H4 (cell line): Measurements from ENCODE around the gene ZNF862. TPM values are rescaled to one million over a fixed set of nuclear protein-coding genes. Genes with fewer than 3 reads are reported as not detected.

Source experiments
- DNase-seq: peaks from one replicate; pipeline ENCODE4 v3.0.0-alpha.2; 2015; ENCODE audit warnings: low spot score
- total RNA-seq: library from RNA; depleted of rRNA; stranded (reverse); fragments of >200 nt; shearing (Covaris generic); gene quantifications from 2 replicates; pipeline ENCODE4 v1.2.3, GENCODE V29; 2014

ZNF862 gene
- total RNA-seq, 1 experiment from 2014 or later: 2.1 TPM

GRCh38 chr7:149811221-149811620 is 27.0 kb upstream of the ZNF862 start:
- DNase-seq: no peak

- DNase-seq: no peak
These were observed 26.2 kb upstream of the ZNF862 start for GRCh38 chr7:149811831-149812490.

- DNase-seq: no peak
These were observed 24.7 kb upstream of the ZNF862 start for GRCh38 chr7:149813254-149814035.

GRCh38 chr7:149814494-149814893 is 23.7 kb upstream of the ZNF862 start:
- DNase-seq: no peak

GRCh38 chr7:149815121-149815520 is 23.1 kb upstream of the ZNF862 start:
- no peak for DNase-seq

GRCh38 chr7:149815661-149816266 is 22.4 kb upstream of the ZNF862 start:
- DNase-seq: no peak

GRCh38 chr7:149816267-149816751 is 21.9 kb upstream of the ZNF862 start:
- no peak for DNase-seq

- DNase-seq: no peak
These were observed 21.4 kb upstream of the ZNF862 start for GRCh38 chr7:149816794-149817193.

- no peak for DNase-seq
These were observed 20.8 kb upstream of the ZNF862 start for GRCh38 chr7:149817301-149817771.

GRCh38 chr7:149817836-149818535 is 20.2 kb upstream of the ZNF862 start:
- DNase-seq: no peak

GRCh38 chr7:149818536-149818840 is 19.7 kb upstream of the ZNF862 start:
- no peak for DNase-seq

- no peak for DNase-seq
These were observed 18.8 kb upstream of the ZNF862 start for GRCh38 chr7:149819141-149819960.

GRCh38 chr7:149819961-149820340 is 18.2 kb upstream of the ZNF862 start:
- no peak for DNase-seq

- no peak for DNase-seq
These were observed 17.5 kb upstream of the ZNF862 start for GRCh38 chr7:149820622-149821190.

- no peak for DNase-seq
These were observed 16.7 kb upstream of the ZNF862 start for GRCh38 chr7:149821191-149822148.

- no peak for DNase-seq
These were observed 15.7 kb upstream of the ZNF862 start for GRCh38 chr7:149822353-149822943.

GRCh38 chr7:149823191-149823630 is 15.0 kb upstream of the ZNF862 start:
- DNase-seq: no peak

- DNase-seq: no peak
These were observed 14.5 kb upstream of the ZNF862 start for GRCh38 chr7:149823631-149824199.

- DNase-seq: no peak
These were observed 13.9 kb upstream of the ZNF862 start for GRCh38 chr7:149824301-149824741.
